PFSK-1 (cell line): ENCODE results near the gene SAMD4A.

ENCODE experiments used
- FOXP2 ChIP-seq: optimal IDR thresholded peaks from 2 replicates; pipeline ENCODE3; 2011; ENCODE audit warnings: borderline replicate concordance, control low read depth, inconsistent platforms; ENCODE audit not compliant: insufficient read depth; ENCODE audit errors: extremely low read length, extremely low read depth
- POLR2AphosphoS5 ChIP-seq: IDR thresholded peaks from 2 replicates; pipeline ENCODE4 v1.6.1; 2012; ENCODE audit warnings: low read depth, mild to moderate bottlenecking, control low read depth, low read length, moderate library complexity
- SIN3A ChIP-seq: IDR thresholded peaks from 2 replicates; pipeline ENCODE4 v1.6.1; 2012; ENCODE audit warnings: mild to moderate bottlenecking, low read length, moderate library complexity, borderline replicate concordance; ENCODE audit not compliant: insufficient read depth
- TAF1 ChIP-seq: IDR thresholded peaks from 2 replicates; pipeline ENCODE4 v1.6.1; 2012; ENCODE audit warnings: low read length, control low read depth, borderline replicate concordance; ENCODE audit not compliant: insufficient read depth
- TF ChIP-seq, protein P1 (sequence below), 2 experiments: IDR thresholded peaks; 2 replicates each; pipeline versions ENCODE4 v1.6.1 to v1.8.0; 2011 to 2012; ENCODE audit warnings: low read depth in 2 of 2, low read length in 2 of 2, control low read depth in 1 of 2, inconsistent platforms in 1 of 2, mild to moderate bottlenecking in 1 of 2, moderate library complexity in 1 of 2; ENCODE audit not compliant: insufficient read depth in 1 of 2

DNA sequence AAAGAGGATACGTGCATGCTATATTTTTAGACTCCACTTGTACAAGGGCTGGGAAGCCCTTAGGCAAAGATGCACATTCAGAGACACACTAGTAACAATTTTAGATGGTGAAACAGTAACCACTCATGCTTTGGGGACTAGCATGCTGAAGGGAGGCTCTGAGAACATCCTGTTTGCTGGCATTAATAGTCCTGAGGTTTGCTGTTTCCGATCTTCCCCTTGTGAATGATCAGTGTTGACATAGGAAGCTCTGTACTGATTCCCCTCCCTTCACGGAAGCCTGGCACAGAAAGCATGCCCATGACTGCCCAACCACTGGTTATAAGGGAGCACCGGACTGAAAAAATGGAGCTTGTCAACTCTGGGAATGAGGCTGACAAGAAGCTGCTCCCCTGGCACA, 171.1 kb downstream of the SAMD4A start:
- no peak for TF ChIP-seq SIN3A
- TF ChIP-seq TAF1: no peak
- TF ChIP-seq, protein P1, sequence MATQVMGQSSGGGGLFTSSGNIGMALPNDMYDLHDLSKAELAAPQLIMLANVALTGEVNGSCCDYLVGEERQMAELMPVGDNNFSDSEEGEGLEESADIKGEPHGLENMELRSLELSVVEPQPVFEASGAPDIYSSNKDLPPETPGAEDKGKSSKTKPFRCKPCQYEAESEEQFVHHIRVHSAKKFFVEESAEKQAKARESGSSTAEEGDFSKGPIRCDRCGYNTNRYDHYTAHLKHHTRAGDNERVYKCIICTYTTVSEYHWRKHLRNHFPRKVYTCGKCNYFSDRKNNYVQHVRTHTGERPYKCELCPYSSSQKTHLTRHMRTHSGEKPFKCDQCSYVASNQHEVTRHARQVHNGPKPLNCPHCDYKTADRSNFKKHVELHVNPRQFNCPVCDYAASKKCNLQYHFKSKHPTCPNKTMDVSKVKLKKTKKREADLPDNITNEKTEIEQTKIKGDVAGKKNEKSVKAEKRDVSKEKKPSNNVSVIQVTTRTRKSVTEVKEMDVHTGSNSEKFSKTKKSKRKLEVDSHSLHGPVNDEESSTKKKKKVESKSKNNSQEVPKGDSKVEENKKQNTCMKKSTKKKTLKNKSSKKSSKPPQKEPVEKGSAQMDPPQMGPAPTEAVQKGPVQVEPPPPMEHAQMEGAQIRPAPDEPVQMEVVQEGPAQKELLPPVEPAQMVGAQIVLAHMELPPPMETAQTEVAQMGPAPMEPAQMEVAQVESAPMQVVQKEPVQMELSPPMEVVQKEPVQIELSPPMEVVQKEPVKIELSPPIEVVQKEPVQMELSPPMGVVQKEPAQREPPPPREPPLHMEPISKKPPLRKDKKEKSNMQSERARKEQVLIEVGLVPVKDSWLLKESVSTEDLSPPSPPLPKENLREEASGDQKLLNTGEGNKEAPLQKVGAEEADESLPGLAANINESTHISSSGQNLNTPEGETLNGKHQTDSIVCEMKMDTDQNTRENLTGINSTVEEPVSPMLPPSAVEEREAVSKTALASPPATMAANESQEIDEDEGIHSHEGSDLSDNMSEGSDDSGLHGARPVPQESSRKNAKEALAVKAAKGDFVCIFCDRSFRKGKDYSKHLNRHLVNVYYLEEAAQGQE (IDR thresholded peaks at IDR 0.05; ENCODE audit: insufficient read depth in 1 of 2, low read depth in 2 of 2, low read length in 2 of 2): no peak
- TF ChIP-seq POLR2AphosphoS5: no peak
- TF ChIP-seq FOXP2: no peak
